Fibroblast of skin of left quadriceps (primary cell): ENCODE measurements around the gene GLDC.

ENCODE experiments used
- DNase-seq, 2 experiments: peaks; one replicate each; pipeline ENCODE4 v3.0.0-alpha.2; 2013; ENCODE audit warnings: low read depth in 2 of 2

GLDC gene

GRCh38 chr9:6620796-6621195 lies 24.7 kb downstream of the GLDC start:
- DNase-seq = no peak

DNA sequence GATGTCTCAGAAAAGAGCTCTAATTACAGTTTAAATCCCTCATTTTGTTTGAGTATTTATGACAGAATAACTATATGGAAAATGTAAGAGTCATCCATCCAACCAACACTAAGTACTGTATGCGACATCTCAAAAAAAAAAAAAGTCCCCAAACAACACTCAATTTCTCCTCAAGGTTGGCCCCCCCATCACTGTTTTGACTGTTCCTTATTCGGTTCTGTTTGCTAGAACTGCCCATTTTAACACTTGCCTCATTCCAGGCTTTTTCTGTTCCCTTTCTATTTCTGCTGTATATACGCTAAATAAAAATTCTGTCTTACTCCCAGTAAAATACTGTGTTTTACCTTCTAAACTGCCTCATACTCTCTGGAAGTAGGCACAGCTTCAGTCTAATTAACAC lies 25.2 kb downstream of the GLDC start:
- no peak for DNase-seq

- DNase-seq = no peak
Observed at GRCh38 chr9:6619909-6620308, 25.6 kb downstream of the GLDC start.

DNA sequence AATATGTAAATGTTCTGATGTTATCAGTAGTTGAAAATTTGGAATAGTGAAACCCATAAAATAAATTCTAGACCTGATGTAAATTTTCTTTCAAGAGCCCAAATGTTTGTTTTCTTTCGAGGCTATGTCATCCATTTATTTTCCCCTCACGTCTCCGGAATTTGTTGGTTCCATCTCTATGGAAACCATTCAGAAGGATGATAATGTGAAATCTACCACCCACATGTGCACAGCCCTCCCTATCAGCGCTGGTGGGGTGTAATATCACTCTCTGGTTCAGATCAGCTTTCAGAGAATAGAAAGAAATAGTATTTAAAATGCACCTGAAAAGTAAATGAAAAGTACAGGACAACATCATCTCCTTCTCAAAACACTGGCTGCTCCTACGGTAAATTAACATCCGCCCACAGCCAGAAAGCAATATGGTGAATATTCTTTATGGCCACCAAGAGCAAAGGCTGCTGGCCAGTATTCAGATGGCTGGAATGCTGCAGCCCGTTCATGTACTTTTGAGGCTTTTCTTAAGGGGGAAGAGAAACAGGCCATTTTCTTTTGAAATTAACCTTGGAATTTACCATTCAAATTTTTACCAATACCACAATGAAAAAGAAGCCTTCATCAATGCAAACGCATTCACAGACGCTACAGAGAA lies 28.5 kb downstream of the GLDC start:
- no peak for DNase-seq

GRCh38 chr9:6614489-6614888 lies 31.0 kb downstream of the GLDC start:
- DNase-seq = no peak

DNA sequence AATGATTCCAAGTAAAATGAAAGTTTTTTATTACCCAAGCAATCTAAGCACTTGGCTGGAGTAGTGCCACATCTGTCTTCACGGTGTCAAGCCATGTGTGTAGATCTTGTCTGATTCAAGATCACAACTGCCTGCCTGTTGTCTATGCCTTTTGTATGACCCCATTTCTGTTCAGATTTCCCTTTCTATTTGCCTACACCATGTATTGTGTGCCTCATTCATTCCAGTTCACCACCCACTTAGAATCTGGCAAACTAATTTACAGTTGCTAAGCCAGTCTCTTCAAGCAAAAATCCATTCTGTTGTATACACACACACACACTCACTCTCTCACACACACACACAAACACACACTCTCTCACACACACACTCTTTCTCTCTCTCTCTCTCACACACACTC lies 33.7 kb downstream of the GLDC start:
- no peak for DNase-seq

- DNase-seq = no peak
Observed at GRCh38 chr9:6610073-6610472, 35.5 kb downstream of the GLDC start.

GRCh38 chr9:6609497-6610016 lies 36.0 kb downstream of the GLDC start:
- DNase-seq = no peak

DNA sequence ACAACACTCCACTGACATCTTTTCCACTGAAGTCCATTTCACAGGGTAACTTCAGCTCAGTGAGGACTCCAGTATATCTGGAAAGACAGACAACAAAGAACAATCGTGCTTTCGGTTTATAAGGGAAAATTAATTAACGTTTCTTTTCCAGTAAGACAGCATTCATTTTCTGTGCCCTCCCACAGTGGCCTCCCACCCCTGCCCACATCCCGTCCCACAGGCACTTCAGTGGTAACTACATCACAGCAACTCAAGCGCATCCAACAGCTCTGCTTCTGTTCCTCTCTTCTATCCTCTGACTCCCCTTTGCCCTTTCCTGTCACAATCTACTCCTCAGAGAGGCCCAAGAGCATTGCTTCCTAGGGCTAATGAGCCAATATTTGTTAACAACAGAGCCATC lies 40.3 kb downstream of the GLDC start:
- no peak for DNase-seq

DNA sequence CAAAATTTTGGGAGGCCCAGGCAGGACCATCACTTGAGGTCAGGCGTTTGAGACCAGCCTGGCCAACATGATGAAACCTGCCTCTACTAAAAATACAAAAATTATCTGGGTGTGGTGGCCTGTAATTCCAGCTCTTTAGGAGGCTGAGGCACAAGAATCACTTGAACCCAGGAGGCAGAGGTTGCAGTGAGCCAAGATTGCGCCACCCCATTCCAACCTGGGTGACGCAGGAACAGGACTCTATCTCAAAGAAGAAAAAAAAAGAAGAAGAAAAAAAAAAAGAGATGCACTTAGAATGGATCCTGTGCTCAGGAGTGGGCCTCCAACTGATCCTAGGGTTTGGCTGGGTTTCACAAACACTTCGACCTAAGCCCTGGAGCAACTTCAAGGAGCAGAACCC lies 45.1 kb downstream of the GLDC start:
- DNase-seq = no peak

DNA sequence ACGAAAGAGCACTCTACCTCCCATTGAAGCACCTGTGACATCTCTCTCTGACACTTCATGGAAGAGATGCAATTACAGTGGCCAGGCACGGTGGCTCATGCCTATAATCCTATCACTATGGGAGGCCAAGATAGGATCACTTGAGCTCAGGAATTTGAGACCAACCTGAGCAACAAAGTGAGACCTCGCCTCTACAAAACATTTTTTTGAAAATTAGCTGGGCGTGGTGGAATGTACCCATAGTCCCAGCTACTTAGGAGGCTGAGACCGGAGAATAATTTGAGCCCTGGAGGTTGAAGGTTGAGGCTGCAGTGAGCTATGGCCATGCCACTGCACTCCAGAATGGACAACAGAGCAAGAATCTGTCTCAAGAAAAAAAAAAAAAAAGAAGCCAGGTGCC lies 45.5 kb downstream of the GLDC start:
- no peak for DNase-seq

DNA sequence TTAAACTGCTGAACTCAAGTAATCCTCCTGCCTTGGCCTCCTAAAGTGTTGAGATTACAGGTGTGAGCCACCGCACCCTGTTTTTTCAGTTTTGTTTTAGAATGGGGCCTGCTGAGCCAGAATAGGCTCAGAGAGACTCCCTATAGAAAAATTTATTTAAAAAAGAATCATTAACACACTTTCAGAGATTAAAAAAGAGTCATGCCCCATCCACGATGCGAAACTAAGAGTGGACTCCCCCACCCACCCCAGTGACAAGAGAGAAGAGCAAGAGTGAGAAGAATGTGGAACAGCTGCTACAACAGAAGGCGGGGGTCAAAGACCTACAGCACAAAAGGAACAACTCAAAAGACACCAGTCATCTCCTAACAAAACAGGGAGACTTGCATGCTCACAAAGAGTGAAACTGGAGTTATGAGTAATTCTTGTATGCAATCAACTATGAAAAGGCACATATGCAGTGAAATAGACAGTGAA lies 47.2 kb downstream of the GLDC start:
- no peak for DNase-seq

DNA sequence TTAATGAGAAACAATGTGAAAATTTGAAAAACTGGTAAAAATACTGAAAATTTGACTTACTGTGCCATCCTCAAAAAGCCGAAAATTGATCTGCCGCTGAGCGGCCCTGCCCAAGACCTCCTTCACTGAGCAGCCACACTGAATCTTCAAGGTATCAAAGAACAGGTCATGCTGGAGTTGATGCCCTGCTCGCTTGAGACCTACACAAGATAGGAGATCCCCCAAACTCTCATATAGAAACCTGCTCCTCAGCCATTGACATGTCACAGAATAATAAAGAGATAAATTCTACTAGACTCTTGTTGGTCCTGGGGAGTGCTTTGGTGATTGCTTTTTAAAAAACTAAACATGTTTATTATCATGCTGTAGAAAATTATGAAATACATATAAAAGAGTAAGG lies 52.7 kb downstream of the GLDC start:
- no peak for DNase-seq

DNA sequence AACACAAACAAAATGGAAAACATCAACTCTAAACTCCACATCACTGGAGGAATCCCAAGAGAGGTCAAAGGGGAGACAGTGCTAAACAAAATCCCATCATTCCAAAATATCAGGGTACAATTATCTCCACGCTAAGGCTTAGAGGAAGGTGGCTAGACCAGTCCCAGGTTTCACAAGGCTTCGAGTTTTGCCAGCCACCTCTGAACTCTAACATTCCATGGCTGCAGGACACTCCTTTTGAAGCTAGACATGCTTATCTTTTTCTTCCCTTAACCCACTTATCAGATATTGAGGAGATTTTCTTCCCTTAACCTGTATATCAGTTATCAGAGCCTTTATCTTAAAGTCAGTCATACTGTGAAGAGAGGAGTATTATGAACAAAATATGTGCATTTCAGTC lies 53.3 kb downstream of the GLDC start:
- no peak for DNase-seq

- no peak for DNase-seq
Observed at GRCh38 chr9:6590772-6591384, 54.7 kb downstream of the GLDC start.

DNA sequence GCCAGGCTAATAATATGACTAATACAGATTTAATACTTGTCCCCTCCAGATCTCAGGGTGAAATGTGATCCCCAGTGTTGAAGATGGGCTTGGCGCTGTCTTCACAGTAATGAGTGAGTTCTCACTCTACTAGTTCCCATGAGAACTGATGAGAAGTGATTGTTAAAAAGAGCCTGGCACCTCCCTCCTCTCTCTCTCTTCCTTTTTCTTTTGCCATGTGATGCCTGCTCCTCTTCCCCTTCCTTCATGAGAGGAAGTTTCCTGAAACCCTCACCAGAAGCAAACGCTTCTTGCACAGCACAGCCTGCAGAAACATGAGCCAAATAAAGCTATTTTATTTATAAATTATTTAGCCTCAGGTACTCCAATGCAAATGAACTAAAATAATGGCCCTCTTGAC lies 55.2 kb downstream of the GLDC start:
- no peak for DNase-seq

DNA sequence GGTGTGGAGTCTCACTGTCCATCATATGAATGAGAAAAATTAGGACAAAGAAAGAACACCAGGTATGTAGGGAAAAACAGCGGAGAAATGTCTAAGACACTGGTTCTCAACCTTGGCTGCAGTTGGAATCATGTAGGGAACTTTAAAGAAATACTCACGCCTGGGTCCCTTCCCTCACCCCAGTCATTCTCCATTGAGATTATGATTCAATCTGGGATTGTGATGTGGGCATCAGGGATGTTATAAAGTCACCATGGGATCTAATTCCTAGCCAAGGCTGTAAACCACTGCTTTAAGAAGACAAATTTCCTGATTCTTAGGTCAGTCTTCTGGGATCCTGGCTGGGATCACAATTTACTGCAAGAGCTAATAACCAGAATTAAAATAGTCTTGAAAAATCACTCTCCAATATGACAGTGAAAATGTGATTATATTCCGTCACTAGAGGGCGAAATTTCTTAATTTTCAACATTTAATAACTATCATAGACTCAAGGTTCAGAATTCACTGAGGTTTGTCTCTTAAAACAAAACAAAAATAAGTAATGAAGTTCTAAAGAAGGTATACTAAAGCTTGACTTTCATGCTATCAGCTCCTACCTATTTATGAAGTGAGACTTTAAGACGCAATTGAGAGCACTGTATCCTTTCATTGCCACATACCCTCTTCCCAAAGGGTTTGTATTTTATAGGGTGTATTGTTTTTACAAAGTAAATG lies 60.5 kb downstream of the GLDC start:
- DNase-seq = no peak

DNA sequence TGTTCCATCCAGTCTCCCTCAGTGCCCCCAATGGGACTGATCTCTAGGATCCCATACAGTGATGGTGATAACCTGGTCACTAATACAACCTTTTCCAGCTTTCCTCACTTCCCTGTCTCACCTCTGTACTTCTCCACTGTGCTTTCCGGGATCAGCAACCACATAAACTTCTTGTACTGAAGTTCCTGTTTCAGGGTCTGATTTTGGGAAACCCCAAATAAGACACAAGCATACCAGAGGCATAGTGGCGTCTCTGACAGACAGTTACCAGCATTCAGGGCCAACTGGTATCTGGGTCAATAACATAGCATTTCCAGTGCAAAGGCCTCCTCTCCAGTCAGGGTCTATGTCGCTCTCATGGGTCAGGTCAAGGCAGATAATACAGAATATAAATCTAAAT lies 64.3 kb downstream of the GLDC start:
- no peak for DNase-seq

GRCh38 chr9:6579613-6580012 lies 65.9 kb downstream of the GLDC start:
- DNase-seq = no peak

DNA sequence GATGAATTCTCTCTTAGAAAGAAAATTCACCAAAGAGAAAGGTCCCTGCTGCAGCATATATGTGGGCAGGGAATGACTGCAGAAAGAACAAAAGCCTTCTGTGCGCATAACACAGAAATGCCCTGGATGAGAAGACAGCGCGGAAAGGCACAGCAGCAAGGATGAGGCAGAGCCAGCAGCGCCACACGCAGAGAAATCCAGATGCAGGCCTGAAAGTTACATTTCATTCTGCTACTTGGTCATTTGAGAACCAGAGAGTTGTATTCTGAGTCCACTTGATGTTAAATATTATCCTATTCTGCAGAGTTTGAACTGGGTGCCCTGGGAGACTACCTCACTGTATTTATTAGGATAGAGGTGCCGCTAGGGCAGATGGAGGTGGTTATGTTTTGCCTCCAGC lies 68.5 kb downstream of the GLDC start:
- DNase-seq = no peak

GRCh38 chr9:6575324-6576034 lies 70.0 kb downstream of the GLDC start:
- DNase-seq = no peak

DNA sequence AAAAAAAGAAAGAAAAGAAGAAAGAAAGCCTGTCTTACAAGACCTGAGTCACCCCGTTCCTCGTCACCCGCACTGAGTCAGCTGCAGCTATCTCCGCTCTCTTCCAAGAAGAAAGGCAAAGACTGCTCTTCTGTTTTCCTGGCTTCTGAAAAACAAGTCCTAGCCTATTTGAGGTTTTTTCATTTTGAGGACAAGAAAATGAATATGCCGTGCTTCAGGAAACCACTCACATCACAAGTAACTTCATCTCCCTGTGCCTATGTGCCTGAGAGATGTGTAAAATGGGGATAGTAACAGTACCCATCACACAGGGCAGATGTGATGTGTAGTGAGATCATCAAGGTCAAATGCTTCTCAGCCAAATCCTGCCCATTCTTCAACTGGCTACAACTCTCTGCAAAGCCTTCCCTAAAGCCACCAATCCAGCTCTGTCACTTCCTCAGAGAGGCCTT lies 78.4 kb downstream of the GLDC start:
- DNase-seq = peak; percentile 63 to 67
